Endodermal cell (in vitro differentiated cells): ENCODE measurements around the gene RPS28. TPM values are rescaled to one million over a fixed set of nuclear protein-coding genes. Genes with fewer than 3 reads are reported as not detected.

Experiments
- DNase-seq: peaks from one replicate; pipeline ENCODE4 v3.0.0-alpha.2; 2017
- H3K27ac ChIP-seq: 2 replicates; pipeline ENCODE4 v1.5.1; 2013; ENCODE audit warnings: mild to moderate bottlenecking, low read depth, low read length, moderate library complexity
- H3K27me3 ChIP-seq: 2 replicates; pipeline ENCODE4 v1.6.1; 2013; ENCODE audit warnings: mild to moderate bottlenecking, low read length, moderate library complexity; ENCODE audit not compliant: insufficient read depth, control insufficient read depth, poor library complexity, severe bottlenecking
- H3K36me3 ChIP-seq: 2 replicates; pipeline ENCODE4 v1.7.0; 2013; ENCODE audit warnings: mild to moderate bottlenecking, low read length, moderate library complexity; ENCODE audit not compliant: control insufficient read depth, insufficient read depth
- H3K4me1 ChIP-seq: one replicate; pipeline ENCODE4 v1.7.0; 2013; ENCODE audit warnings: low read length; ENCODE audit not compliant: control insufficient read depth, insufficient read depth
- H3K4me3 ChIP-seq: 2 replicates; pipeline ENCODE4 v1.5.1; 2013; ENCODE audit warnings: mild to moderate bottlenecking, low read length, moderate library complexity
- H3K9ac ChIP-seq: 2 replicates; pipeline ENCODE4 v1.6.1; 2013; ENCODE audit warnings: mild to moderate bottlenecking, low read length, moderate library complexity; ENCODE audit not compliant: poor library complexity, severe bottlenecking; ENCODE audit errors: extremely low read depth
- H3K9me3 ChIP-seq: 2 replicates; pipeline ENCODE4 v1.6.1; 2013; ENCODE audit warnings: mild to moderate bottlenecking, low read length, moderate library complexity; ENCODE audit not compliant: control insufficient read depth
- H3K27ac Mint-ChIP-seq: 2 replicates; pipeline ENCODE4 v1.8.0; 2020; ENCODE audit warnings: mixed read lengths
- H3K27me3 Mint-ChIP-seq: 2 replicates; pipeline ENCODE4 v1.8.0; 2021; ENCODE audit warnings: mild to moderate bottlenecking, mixed read lengths; ENCODE audit not compliant: insufficient read depth
- H3K36me3 Mint-ChIP-seq: 2 replicates; pipeline ENCODE4 v1.8.0; 2020; ENCODE audit warnings: low read depth, mixed read lengths
- H3K4me1 Mint-ChIP-seq: 2 replicates; pipeline ENCODE4 v1.8.0; 2020; ENCODE audit warnings: mixed read lengths
- H3K4me3 Mint-ChIP-seq: 2 replicates; pipeline ENCODE4 v1.8.0; 2020; ENCODE audit warnings: mild to moderate bottlenecking, moderate library complexity, mixed read lengths
- H3K9me3 Mint-ChIP-seq: 2 replicates; pipeline ENCODE4 v1.8.0; 2020; ENCODE audit warnings: mild to moderate bottlenecking, mixed read lengths
- CTCF ChIP-seq: fragments of 200-600 bp; sonication (generic); conservative IDR thresholded peaks from 2 replicates; pipeline ENCODE4 v1.5.0; 2021; ENCODE audit warnings: antibody characterized with exemption, mild to moderate bottlenecking
- WGBS, 2 experiments: methylation state at CpG; one replicate each; pipeline versions ENCODE4 v1.1.5 to v1.1.7; 2013; ENCODE audit warnings: missing lambda C conversion rate in 2 of 2, mixed read lengths in 1 of 2; ENCODE audit not compliant: insufficient coverage in 1 of 2, insufficient read length in 1 of 2; 5-methylcytosine and 5-hydroxymethylcytosine counted together
- total RNA-seq, 2 donors: library from RNA; stranded (reverse); fragmentation: NEBNext Ultra II Directional in 1 of 2; extraction: Animal tissue kit (Norgen Biotek cat#: 25700) in 1 of 2; gene quantifications; 2 replicates in 1 of 2; 3 replicates in 1 of 2; pipeline ENCODE4 v1.2.1, GENCODE V29; 2021

RPS28 gene
- total RNA-seq, 2 donors from 2014 or later = 1,512 to 1,809 TPM

DNA sequence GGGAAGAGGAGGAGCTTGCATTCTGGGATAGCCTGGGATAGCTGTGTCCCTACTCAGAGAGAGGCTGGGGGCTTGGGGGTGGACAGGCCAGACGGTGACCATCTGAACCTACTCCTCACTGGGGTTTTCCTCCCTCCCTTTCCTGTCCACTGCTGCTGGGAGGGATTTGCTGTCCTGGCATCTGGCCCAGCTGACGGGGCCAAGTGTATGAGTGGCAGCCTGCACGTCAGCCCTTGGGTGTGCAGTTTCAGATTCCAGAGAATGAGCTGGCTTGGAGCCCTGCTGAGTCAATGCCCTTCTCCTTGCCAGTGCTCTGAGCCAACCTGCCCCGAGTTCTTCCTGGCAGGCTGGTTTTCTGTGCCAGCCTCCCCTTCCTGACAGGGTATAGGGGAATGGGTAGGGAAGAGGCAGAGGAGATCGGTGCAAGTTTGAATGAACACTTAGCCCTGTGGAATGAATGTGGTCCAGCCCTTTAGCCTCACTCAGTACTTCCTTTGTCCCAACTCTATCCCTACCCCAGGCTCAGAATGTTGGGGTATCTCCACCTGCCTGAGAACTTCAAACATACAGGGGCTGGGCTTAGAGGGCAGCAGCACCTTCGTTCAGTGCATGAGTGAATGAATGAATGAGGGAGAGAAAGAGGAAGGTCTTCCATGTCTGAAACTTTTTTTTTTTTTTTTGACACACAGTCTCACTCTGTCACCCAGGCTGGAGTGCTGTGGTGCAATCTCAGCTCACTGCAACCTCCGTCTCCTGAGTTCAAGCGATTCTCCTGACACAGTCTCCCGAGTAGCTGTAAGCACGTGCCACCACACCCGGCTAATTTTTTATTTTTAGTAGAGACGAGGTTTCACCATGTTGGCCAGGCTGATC lies 40.9 kb downstream of the RPS28 start:
- Histone ChIP-seq H3K4me1 (peaks cover 7% of the 10 kb centered on the region), H3K4me3 (no peak overlapping the region), H3K27me3 (peaks cover 18% of the 10 kb centered on the region), H3K9me3 (no peaks in the 10 kb centered on the region), H3K9ac (no peak overlapping the region), H3K36me3 (no peaks in the 10 kb centered on the region), H3K27ac (no peak overlapping the region)
- Mint-ChIP-seq H3K27ac (no peak overlapping the region), H3K36me3 (peaks cover 2% of the 10 kb centered on the region), H3K9me3 (no peaks in the 10 kb centered on the region), H3K4me1 (peaks cover 15% of the 10 kb centered on the region), H3K4me3 (no peak overlapping the region), H3K27me3 (peaks cover 51% of the 10 kb centered on the region)
- no peak for DNase-seq
- TF ChIP-seq CTCF = no peak
- WGBS, 2 experiments = 92 to 93% methylated on average over 5 to 11 of the region's 12 CpGs

DNA sequence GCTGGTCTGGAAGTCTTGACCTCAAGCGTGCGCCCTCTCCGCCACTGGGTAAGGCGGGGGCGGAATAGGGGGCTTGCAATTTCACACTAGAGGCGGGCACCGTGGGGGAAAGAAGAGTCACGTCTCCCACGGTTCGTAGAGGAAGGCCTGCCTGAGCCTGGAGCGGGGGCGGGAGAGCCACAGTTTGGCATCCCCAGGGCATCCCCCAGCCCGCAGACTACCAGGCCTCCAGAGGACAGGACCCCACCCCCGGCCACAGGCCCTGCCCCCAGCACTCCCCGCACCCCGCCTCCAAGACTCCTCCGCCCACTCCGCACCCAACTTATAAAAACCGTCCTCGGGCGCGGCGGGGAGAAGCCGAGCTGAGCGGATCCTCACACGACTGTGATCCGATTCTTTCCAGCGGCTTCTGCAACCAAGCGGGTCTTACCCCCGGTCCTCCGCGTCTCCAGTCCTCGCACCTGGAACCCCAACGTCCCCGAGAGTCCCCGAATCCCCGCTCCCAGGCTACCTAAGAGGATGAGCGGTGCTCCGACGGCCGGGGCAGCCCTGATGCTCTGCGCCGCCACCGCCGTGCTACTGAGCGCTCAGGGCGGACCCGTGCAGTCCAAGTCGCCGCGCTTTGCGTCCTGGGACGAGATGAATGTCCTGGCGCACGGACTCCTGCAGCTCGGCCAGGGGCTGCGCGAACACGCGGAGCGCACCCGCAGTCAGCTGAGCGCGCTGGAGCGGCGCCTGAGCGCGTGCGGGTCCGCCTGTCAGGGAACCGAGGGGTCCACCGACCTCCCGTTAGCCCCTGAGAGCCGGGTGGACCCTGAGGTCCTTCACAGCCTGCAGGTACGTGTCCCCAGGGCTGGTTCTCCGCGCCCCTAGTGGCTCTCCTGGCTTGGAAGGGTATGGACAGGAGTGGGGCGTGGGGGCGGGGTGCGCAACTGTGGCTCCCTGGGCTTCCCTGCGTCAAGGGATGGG lies 42.8 kb downstream of the RPS28 start, which contains the start of gene ANGPTL4:
Gene ANGPTL4 (plus strand): TSS at position 353 of the 969 bp plus-strand sequence. CDS start 167 bp downstream, at position 520.
- Mint-ChIP-seq H3K9me3 (no peaks in the 10 kb centered on the region), H3K27ac (peak within 1 kb of the TSS; percentile 66), H3K36me3 (peaks cover 9% of the 10 kb centered on the region), H3K4me1 (peaks cover 21% of the 10 kb centered on the region), H3K27me3 (peaks cover 51% of the 10 kb centered on the region), H3K4me3 (peak within 1 kb of the TSS; percentile 72)
- peaks cover 12% of the 10 kb centered on the region for H3K4me1 ChIP-seq
- peak within 1 kb of the TSS; percentile 72 for H3K4me3 ChIP-seq
- whole genome bisulfite sequencing, 2 experiments = 3 to 4% methylated on average over 12 to 81 of the region's 81 CpGs
- peak within 1 kb of the TSS; percentile 20 for H3K9ac ChIP-seq
- H3K9me3 ChIP-seq = no peaks in the 10 kb centered on the region
- peak; percentile 39 for TF ChIP-seq CTCF
- H3K27ac ChIP-seq = no peak within 1 kb of the TSS
- peaks cover 18% of the 10 kb centered on the region for H3K27me3 ChIP-seq
- DNase-seq = peak; percentile 87
- no peaks in the 10 kb centered on the region for H3K36me3 ChIP-seq

GRCh38 chr19:8366121-8366581 lies 44.9 kb downstream of the RPS28 start:
- H3K9me3 Mint-ChIP-seq = no peaks in the 10 kb centered on the region
- Histone ChIP-seq H3K4me1 (peaks cover 12% of the 10 kb centered on the region), H3K27ac (no peak overlapping the region), H3K9ac (no peak overlapping the region), H3K27me3 (peaks cover 18% of the 10 kb centered on the region), H3K9me3 (no peaks in the 10 kb centered on the region), H3K4me3 (no peak overlapping the region), H3K36me3 (no peaks in the 10 kb centered on the region)
- no peak overlapping the region for H3K27ac Mint-ChIP-seq
- H3K36me3 Mint-ChIP-seq = peaks cover 9% of the 10 kb centered on the region
- 94 to 96% methylated on average over 9 to 11 of the region's 11 CpGs for WGBS, 2 experiments
- no peak for TF ChIP-seq CTCF
- peaks cover 21% of the 10 kb centered on the region for H3K4me1 Mint-ChIP-seq
- H3K27me3 Mint-ChIP-seq = peaks cover 50% of the 10 kb centered on the region
- no peak for DNase-seq
- peak overlapping the region; percentile 72 for H3K4me3 Mint-ChIP-seq
